ENCODE results near the gene ANKIB1.
"Not testable (repeated sequence)": the region's sequence is repeated elsewhere in the genome, so short reads cannot be mapped to it uniquely, and the experiment has no call there.

The ANKIB1 gene

GRCh38 chr7:92330835-92331438, 85.2 kb downstream of the ANKIB1 start:
- DNase-seq (ENCODE audit: low read depth in 3 of 3), result no peak

- no peak for DNase-seq (ENCODE audit: low read depth in 3 of 3)
These were observed 85.7 kb downstream of the ANKIB1 start for GRCh38 chr7:92331508-92331907.

DNA sequence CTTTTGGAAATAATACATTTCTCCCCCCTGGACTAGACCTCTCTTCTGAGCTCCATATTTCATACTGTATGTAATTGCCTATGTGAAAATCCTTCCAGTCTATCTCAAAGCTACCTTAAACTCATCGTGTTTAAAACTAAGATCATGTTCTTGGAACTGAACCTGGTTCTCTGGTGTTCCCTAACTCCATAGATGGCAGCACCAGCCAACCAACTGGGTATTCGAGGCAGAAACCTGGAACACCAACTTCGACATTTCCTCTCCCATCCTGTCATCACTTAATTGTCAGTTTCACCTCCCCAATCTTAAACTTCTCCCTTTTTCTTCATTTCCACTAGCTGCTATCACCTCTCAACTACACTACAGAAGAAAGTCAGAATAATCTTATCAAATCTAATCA, 87.0 kb downstream of the ANKIB1 start:
- DNase-seq (ENCODE audit: low read depth in 3 of 3), result no peak

DNA sequence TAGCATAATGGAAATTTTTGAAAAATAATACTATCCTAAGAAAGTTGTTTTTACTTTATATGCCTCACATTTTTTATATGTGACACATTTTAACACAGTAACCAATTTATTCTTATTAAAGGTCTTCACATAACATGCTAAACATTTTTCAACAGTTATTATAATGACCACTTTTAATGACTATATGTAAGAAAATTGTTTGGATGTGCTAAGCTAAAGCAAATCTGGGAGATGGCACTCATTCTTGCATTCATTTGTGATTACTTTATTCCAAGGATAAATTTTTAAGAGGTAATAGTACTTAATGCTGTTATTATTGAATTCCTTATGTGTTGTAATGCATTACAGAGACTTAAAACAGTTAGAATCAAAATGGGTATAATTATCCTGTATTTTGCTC, 88.1 kb downstream of the ANKIB1 start:
- no peak for DNase-seq (ENCODE audit: low read depth in 3 of 3)

DNA sequence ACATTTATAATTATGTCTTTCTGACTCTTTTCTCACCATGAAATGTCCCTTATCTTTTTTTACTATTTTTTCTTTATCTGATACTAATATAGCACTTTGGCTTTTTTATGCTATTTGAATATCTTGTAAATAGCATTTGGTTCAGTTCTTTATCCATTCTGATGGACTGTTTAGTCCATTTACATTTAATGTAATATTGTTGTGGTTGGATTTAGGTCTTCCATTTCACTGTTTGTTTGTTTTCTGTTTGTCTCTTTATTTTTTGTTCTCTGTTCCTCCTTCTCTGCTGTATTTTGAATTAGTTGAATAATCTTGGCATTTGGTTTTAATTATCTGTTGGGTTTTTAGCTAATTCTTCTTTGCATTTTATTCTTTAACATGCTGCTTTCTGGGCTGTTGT, 89.8 kb downstream of the ANKIB1 start:
- no peak for DNase-seq (ENCODE audit: low read depth in 3 of 3)

GRCh38 chr7:92336662-92337340, 91.0 kb downstream of the ANKIB1 start:
- no peak for DNase-seq (ENCODE audit: low read depth in 3 of 3)

GRCh38 chr7:92340016-92340415, 94.2 kb downstream of the ANKIB1 start:
- no peak for DNase-seq (ENCODE audit: low read depth in 3 of 3)

- no peak for DNase-seq (ENCODE audit: low read depth in 3 of 3)
These were observed 97.9 kb downstream of the ANKIB1 start for GRCh38 chr7:92343714-92344113.

DNA sequence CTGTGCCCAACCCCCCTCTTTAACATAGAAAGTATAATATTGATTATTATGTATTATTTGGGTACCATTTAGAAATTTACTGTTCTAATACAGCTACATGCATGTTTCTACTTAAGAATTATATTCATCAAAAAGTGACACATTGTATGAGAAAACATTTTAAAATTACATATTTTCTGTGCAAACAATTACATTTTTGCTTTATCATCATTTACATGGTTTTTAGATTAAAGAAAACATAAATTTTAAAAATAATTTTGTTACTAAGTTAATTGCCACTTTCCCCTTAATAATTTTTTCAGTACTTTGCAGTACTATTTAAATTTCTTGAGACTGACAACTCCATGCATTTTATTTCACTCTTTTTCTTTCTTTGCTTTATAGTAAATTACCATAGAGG, 106.2 kb downstream of the ANKIB1 start:
- DNase-seq (ENCODE audit: low read depth in 3 of 3), result no peak

- DNase-seq (ENCODE audit: low read depth in 3 of 3), result no peak
These were observed 108.4 kb downstream of the ANKIB1 start for GRCh38 chr7:92354214-92354613.

GRCh38 chr7:92356406-92356805, 110.6 kb downstream of the ANKIB1 start:
- no peak for DNase-seq (ENCODE audit: low read depth in 3 of 3)

GRCh38 chr7:92357260-92357659, 111.5 kb downstream of the ANKIB1 start:
- DNase-seq (ENCODE audit: low read depth in 3 of 3), result no peak

DNA sequence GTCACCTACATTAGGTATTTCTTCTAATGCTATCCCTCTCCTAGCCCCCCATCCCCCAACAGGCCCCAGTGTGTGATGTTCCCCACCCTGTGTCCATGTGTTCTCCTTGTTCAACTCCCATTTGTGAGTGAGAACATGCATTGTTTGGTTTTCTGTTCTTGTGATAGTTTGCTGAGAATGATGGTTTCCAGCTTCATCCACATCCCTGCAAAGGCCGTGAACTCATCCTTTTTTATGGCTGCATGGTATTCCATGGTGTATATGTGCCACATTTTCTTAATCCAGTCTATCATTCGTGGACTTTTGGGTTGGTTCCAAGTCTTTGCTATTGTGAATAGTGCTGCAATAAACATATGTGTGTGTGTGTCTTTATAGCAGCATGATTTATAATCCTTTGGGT, 113.4 kb downstream of the ANKIB1 start:
- DNase-seq (ENCODE audit: low read depth in 3 of 3), result not testable (repeated sequence)

DNA sequence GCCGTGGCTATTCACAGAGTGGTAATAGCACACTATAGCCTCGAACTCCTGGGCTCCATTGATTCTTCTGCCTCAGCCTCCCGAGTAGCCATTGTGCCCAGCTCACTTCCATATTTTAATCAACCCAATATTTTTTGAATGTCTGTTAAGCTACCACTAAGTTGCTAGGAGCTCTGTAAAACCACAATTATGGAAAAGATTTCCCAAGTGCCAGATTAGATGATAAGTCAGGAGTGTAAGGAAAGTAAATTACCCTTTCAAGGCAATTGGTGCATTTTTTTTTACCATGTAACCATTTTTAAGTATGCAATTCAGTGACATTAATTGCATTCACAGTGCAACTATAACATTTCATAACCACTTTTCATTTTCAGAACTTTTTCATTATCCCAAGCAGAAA, 114.0 kb downstream of the ANKIB1 start:
- DNase-seq (ENCODE audit: low read depth in 3 of 3), result no peak

DNA sequence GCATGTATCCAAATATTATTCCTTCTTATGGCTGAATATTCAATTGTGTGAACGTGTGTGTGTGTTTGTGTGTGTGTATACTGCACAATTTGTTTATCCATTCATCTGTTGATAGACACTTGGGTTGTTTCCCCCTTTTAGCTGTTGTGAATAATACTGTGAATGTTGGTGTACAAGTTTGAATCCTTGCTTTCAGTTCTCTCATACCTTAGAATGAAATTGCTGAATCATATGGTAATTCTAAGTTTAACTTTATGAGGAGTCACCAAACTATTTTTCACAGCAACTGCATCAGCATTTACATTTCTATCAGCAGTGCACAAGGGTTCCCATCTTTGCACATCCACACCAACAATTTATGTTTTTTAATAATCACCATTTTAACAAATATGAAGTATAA, 114.6 kb downstream of the ANKIB1 start:
- no peak for DNase-seq (ENCODE audit: low read depth in 3 of 3)

DNA sequence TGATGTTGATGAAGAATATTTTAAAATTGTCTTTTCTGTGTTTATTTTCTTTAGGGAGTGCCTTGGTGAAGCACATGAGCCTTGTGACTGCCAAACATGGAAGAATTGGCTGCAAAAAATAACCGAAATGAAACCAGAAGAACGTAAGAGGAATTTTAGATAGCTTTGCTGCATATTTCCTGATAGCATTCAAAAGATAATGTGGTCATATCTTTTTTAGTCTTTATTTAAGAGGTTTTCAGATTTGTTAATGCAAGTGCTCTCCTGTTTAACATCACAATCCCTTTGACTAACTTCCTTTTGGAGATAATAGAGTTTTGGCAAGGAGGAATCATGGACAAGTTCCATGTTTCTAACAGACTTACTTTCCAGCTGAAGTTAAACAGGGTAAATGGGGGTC, 116.4 kb downstream of the ANKIB1 start:
- no peak for DNase-seq (ENCODE audit: low read depth in 3 of 3)

DNA sequence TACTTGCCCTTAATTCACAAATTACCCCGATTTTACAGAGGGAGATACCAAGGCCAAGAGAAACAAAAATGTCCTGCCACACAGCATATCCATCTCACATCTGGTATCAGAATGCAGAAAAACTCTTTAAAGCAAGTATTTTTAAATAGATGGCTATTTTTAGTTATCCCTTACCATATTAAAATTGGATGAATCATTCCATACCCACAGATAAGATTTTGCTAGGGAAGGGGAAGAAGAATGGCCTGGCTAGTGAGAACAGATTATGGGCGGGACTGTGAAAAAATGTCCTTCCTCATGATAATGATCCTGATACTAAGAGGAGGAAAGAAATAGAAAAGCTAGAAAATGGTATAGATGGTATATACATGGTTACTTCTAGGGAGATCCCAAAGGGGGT, 121.0 kb downstream of the ANKIB1 start:
- no peak for DNase-seq (ENCODE audit: low read depth in 3 of 3)

DNA sequence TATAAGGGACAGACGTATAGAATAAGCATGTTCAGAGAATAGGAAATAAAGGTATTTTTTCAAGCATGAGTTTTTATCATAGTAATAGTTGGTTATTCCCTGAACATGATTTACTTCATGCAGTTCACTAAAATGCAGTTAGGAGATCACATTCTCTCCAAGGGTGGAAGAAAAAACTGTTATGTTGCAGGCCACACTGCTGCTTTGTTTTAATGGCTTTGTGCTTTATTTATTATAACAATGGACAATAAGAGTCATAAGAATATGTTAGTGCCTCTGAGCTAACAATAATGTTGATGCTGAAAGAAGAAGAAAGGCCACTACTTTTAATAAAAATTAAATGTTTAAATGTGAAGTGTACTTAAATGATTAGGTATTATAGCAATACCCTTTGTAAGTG, 123.0 kb downstream of the ANKIB1 start:
- DNase-seq (ENCODE audit: low read depth in 3 of 3), result no peak

DNA sequence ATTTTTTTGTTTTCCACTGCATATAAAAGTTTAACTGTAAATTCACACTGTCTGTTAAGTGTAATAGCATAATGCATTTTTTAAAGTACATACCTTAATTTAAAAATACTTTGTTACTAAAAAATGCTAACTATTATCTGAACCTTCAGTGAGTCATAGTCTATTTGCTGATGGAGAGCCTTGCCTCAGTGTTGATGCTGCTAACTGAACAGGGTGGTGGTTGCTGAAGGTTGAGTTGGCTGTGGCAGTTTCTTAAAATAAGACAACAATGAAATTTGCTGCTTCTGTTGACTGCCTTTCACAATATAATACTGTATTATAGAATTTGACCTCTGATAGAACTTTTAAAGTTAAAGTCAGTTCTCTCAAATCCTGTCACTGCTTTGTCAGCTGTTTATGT, 129.2 kb downstream of the ANKIB1 start:
- DNase-seq (ENCODE audit: low read depth in 3 of 3), result no peak

DNA sequence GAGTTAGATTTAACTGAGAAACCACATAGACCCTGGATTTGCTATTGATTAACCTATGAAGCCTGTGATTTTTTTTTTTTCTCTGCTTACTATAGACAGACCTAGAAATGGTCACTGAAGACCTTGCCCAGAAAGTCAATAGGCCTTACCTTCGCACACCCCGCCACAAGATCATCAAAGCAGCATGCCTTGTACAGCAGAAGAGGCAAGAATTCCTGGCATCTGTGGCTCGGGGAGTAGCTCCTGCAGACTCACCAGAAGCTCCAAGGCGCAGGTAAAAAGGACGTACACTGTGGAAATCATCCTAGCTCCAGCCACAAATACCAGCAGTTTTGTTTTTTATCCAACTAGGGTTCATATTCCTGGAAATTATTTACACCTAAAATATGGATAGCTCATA, 145.3 kb downstream of the ANKIB1 start:
- DNase-seq (ENCODE audit: low read depth in 3 of 3), result no peak

GRCh38 chr7:92397542-92397941, 151.8 kb downstream of the ANKIB1 start:
- DNase-seq (ENCODE audit: low read depth in 3 of 3), result no peak

DNA sequence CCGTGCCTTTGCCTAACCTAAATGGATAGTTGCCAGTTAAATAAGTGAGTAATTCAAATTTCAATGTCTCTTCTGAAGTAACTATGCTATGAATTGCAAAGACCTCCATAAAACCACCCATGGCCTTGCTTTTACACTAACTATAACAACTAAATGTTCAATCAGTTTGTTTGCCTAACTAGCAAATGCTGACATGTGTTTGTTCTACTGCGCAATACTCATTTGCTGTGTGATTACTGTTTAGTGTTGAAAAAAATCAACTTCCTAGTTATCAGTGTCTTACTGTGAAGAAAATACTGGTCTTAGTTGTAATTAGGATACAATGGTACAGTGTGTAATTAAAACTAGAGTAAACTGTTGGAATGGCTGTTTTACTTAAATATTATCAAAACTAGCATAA, 154.2 kb downstream of the ANKIB1 start:
- no peak for DNase-seq (ENCODE audit: low read depth in 3 of 3)

DNA sequence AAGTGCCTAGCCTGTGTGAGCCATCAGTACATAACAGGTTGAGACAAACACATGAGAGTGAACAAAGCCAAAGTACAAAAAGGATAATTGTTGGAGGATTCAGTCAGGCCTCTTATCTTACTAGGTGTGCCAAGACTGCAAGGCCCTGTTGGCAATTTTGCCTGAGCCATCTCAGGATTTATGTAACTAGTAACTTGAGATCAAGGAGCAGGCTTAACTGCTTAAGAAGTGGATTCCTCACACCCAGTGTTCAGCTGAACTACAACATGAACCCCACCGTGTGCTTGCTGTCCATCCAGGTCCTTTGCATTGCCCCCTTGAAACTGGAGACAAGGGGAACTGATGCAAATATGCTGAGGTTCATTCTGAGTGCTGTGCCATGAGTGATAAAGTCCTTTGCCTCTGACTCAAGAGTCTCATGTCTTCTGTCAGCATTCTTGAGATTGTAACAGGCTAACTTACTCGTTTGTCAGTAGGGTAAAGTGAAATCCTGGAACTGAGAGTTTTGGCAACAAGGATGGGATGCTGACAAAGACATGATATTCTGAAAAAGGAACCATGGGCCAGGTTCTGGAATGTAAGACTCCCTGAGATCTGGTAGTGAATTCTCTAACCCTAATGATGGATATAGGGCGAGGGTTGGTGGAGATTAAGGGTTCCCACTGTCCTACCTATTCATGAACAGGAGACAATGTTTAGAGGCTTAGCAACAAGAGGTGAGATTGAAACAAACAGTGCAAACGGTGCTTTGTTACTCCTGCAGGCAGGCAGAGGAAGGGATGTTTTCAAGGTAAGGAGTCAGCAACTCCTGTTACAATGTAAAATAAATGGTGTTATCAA, 157.4 kb downstream of the ANKIB1 start:
- DNase-seq (ENCODE audit: low read depth in 3 of 3), result no peak
